GM18517 (cell line): ENCODE results near the gene NR3C2.

Source experiments
- ATAC-seq: cut with Tn5 transposase; IDR thresholded peaks from one replicate; pipeline ENCODE4 v1.9.1; 2021; ENCODE audit warnings: mild to moderate bottlenecking, moderate library complexity; ENCODE audit not compliant: unreplicated experiment

The NR3C2 gene

GRCh38 chr4:148081745-148082144 is 360.5 kb downstream of the NR3C2 start:
- no peak for ATAC-seq

GRCh38 chr4:148081267-148081666 is 360.9 kb downstream of the NR3C2 start:
- ATAC-seq: no peak

DNA sequence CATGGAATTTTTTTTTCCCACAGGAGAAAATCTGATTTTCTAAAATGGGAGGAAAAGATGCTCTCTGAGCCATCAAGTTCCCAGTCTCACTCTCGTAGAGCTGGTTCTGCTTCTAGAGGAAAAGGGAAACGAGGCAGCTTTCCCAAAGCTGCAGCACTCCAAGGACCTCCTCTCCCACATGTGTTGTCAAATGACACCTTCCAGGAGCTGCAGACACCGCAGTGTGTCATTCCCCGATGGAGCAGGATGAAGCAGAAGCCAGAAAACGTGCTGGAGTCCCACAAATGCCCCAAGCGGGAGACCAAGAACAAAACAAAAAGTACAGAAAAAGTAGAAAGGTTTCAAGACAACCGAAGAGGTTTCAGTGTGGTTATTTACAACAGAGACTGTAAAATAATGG is 362.3 kb downstream of the NR3C2 start:
- no peak for ATAC-seq

- ATAC-seq: no peak
Measured at GRCh38 chr4:148078061-148078460, 364.2 kb downstream of the NR3C2 start.

GRCh38 chr4:148077581-148077980 is 364.6 kb downstream of the NR3C2 start:
- ATAC-seq: no peak

GRCh38 chr4:148076964-148077363 is 365.2 kb downstream of the NR3C2 start:
- ATAC-seq: no peak

DNA sequence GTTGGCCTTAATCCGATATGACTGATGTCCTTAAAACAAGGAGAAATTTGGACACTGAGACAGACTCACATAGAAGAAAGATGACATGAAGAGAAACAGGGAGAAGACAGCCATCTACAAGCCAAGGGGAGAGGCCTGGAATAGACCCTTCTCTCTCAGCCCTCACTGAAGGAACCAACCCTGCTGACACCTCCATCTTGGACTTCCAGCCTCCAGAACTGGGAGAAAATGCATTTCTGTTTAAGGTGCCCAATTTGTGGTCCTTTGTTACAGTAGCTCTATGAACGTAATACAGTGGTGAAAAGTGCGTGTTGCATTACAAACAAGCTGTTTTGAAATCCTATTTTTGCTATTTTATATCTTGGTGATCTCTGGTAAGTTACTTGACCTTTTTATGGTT is 366.8 kb downstream of the NR3C2 start:
- ATAC-seq: no peak

- ATAC-seq: no peak
Measured at GRCh38 chr4:148074462-148074861, 367.8 kb downstream of the NR3C2 start.

DNA sequence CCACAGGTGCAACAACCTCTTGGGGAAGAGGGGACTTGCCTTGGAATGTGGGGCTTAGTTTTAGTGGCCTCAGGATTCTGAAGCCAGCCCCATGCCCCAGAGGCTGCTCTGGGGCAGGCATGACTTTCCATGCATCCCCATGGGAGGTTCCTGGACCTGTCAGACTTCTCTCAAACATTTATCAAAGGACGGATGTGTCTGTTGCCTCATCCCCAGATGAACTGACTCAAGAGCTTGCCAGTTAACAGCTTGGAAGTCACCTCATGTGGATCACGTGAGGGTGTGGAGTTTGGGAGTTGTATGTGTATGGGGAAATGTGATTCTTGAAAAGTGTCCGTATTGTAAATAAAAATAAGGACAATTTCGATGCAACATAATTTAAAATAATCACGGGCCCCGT is 368.9 kb downstream of the NR3C2 start:
- no peak for ATAC-seq

GRCh38 chr4:148072789-148073188 is 369.4 kb downstream of the NR3C2 start:
- ATAC-seq: no peak

- no peak for ATAC-seq
Measured at GRCh38 chr4:148071009-148071408, 371.2 kb downstream of the NR3C2 start.

DNA sequence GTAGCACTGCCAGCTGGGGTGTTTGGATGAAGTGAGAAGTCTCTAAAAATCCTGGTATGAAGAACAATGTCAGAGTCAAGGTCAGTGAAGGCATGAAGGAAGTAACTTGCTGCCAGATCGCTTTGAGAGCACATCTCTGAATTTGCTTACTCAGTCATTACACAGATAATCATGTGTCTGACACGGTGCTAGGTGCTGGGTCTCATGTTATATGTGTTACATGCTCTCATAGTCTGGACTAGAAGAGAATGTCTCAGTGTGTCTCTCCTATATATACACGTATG is 372.4 kb downstream of the NR3C2 start:
- no peak for ATAC-seq

DNA sequence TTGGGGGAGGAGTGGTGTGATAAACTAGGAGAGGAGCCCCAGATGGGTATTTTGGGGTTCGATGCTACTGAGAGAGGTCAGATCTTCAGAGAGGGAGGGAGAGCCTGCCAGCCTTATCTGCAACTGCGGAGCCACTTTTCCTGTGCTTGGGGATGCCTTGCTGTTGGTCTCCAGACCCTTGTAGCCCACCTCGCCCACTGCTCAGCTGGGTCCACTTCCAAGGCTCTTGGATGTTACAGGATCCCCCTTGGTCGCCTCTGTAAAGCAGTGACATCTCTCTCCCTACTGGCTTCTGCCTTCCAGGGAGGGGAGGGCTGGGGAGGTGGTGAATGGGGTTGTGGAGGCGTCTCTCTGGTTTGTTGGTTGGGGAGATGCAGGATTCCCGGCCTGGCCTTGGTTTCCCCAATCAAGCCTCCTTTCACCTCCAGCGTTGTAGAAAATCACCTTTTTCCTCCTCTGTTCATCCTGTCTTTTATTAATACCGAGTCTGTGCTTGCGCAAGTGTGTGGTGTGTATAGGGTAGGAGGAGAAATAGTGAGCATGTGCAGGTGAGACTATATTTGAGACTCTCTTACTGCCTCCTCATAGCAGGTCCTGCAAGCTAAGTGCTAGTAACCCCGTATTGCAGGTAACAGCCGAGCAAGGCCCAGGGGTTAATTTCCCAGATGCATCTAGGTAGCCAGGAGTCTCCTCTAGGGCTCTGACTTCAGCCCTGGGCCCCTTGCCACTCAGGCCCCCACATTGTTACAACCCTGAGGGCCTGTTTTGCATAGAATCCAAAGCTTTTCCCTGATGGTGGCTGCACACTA is 372.9 kb downstream of the NR3C2 start:
- no peak for ATAC-seq

DNA sequence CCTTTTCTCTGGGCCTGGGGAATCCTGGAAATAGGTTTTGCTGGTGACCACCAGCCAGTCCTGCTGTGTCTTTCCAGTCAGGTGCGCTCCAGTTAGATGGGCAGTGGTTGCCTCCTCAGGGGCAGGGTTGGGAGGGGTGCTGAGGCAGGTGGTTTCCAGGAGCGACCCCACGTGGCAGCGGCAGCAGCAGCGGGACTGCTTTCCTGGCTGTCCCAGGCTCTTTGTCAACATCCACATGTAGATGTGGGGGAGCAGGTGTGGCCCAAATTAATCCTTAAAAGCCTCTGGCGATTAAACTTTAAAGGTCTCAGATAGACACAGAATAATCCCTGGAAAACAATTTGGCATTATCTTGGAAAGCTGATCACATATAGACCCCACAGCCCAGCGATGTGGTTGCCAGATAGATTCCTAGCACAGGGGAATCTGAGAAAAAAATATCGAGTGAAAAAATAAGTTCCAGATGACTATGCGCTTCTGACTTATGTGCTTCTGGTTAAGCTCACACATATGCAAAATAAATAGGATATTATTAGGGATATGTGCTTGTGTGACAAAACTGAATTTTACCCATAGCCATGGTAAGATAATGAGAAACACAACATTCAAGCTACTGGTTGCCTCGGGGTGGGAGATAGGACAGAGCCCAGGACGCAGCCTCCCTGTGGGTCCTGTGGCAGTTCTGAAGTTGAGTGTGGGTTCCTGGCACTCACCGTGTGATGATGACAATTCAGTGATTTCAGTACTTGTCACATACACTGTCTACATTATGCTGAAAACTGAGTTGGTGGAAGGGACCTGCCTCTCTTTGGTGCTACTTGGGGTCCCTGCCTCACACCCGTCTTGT is 373.9 kb downstream of the NR3C2 start:
- ATAC-seq: no peak

DNA sequence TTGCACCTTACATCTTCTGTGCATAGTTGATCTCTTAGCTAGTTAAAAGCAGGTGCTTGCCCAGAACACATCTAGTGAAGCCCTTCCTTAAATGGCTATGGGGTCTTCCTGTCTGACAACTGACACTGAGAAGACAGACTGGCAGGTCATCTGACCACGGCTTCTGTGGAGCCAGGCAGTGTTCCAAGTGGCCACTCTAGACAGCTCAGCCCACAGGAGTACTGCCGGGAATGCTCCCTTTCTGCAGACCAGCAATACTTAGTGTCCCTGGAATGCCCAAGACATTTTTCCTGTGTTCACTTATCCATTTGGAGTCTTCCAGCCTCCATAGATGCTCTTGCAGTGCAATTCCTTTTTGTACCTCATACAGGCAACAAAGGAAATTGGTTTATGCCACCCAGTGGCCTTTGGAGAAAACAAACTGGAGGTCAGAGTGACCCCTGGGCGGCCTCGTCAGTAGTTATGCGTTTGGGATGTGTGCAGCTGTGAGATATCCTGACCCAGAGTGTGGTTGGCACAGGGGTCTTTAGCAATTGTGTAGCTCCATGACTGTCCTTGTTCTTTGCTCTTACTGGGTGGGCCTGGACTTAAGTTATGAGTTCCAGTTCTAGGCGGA is 374.8 kb downstream of the NR3C2 start:
- ATAC-seq: no peak

- ATAC-seq: no peak
Measured at GRCh38 chr4:148065075-148065474, 377.1 kb downstream of the NR3C2 start.

DNA sequence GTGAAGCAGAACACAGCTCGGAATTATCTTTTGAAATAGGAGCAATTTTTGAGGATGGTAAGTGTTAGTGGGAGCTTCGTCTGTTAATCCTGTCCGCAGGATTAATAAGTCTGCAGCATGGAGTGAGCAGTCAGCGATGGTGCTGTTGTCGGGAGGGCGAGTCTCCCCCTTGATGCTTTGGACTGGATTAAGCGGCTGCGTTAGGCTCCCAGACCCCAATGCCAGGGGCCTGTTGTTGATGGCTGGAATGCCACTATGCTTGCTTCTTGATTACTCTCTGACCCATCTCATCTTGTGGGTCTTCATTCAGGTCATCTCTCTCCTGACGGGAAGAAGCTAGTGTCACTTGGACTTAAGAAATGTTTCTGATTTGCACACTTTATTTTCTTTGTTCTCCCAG is 377.8 kb downstream of the NR3C2 start:
- no peak for ATAC-seq

- no peak for ATAC-seq
Measured at GRCh38 chr4:148062301-148062950, 379.8 kb downstream of the NR3C2 start.

DNA sequence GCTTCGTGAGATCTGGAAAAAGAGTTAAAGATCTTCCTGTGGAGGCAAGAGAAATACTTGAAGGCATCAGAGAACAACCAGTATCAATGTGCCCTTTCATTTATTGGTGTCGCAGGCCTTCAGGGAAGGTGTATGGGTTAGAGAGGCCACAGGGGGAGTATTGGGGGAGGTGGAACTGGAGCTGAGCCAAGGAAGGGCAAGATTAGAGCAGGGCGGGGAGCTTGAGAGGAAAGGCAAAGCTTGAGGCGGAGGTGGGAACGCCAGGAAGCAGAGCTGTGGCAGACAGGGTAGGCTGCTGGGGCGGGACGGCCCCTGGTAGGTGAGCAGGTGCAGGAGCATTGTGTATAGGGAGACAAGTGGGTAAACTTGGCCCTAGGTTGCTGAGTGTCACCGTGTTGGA is 380.4 kb downstream of the NR3C2 start:
- ATAC-seq: no peak

GRCh38 chr4:148061141-148061481 is 381.1 kb downstream of the NR3C2 start:
- no peak for ATAC-seq

DNA sequence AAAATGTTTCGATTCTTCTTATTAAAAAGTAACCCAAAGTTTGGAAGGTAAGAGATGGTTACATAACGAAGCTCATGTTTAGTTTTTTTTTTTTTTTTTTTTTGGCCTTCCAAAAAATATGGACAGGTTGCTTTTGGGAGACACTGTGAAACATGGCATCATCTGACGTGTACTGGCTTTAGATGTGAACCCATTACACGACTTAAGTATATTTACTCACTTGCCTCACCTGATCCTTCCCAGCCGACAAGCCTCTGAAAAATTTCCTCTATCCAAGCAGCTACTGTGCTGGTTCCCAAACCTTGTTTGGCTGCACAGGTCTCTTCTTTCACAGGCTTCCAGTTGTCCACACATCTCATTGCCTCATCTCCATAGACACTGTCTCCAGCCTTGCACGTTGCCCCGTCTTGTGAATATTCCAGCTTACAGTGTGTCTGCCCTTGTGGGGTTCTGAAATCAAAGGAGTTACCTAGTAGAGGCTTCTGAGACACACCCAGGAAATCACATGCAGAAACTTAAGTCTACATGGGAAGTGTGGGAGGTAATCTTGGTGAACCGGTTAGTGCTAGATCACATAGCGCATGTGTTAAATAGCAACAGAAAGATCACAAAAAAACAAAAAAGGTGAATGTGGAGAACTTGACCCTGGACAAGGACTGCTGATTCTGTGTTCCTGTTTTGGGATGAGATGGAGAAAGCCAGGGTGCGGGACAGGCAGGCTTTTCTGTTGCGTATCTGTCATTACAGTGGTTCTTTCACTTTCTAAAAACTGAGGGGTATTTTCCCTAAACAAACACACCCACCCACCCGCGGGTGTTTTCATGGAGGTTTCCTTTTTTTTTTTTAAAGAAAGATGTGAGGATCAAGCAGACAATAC is 381.7 kb downstream of the NR3C2 start:
- no peak for ATAC-seq
